Upper lobe of left lung (tissue), 6 donors: ENCODE results near the gene ABCG1. TPM values are rescaled to one million over a fixed set of nuclear protein-coding genes. Genes with fewer than 3 reads are reported as not detected.

Experiments used
- ATAC-seq, 2 donors: fragments of 200-7000 bp; cut with Tn5 transposase; one replicate each; pipeline ENCODE4 v1.9.1; 2022; ENCODE audit warnings: mild to moderate bottlenecking in 2 of 2, moderate library complexity in 2 of 2; ENCODE audit not compliant: low FRiP score in 2 of 2
- DNase-seq, 2 donors: peaks; one replicate each; pipeline ENCODE4 v3.0.0-alpha.2; 2019 to 2020
- H3K27ac ChIP-seq, 4 donors: fragments of 200-600 bp; sonication (generic); one replicate each; pipeline ENCODE4 v1.5.1; 2016 to 2019
- H3K27me3 ChIP-seq, 4 donors: fragments of 200-600 bp; sonication (generic); one replicate each; pipeline ENCODE4 v1.5.1; 2017 to 2019
- H3K36me3 ChIP-seq, 4 donors: fragments of 200-600 bp; sonication (generic); one replicate each; pipeline ENCODE4 v1.5.1; 2016 to 2019
- H3K4me1 ChIP-seq, 4 donors: fragments of 200-600 bp; sonication (generic); one replicate each; pipeline ENCODE4 v1.5.1; 2018 to 2019
- H3K4me3 ChIP-seq, 4 donors: fragments of 200-600 bp; sonication (generic); one replicate each; pipeline ENCODE4 v1.5.1; 2017 to 2019; ENCODE audit warnings: mild to moderate bottlenecking in 2 of 4, moderate library complexity in 1 of 4
- H3K9me3 ChIP-seq, 4 donors: fragments of 200-600 bp; sonication (generic); one replicate each; pipeline ENCODE4 v1.5.1; 2018 to 2019
- CTCF ChIP-seq, 6 experiments: fragments of 450-650 bp in 4 of 6; fragments of 200-600 bp in 2 of 6; sonication (generic) in 2 of 6; IDR thresholded peaks; one replicate each; pipeline ENCODE4 v1.5.1; 2016 to 2019; ENCODE audit warnings: antibody characterized with exemption in 6 of 6
- EP300 ChIP-seq, 4 donors: sonication (generic); formaldehyde crosslinking; IDR thresholded peaks; one replicate each; pipeline ENCODE4 v1.5.1; 2017; ENCODE audit warnings: antibody characterized with exemption in 4 of 4, control low read depth in 2 of 4
- POLR2A ChIP-seq, 4 donors: fragments of 450-650 bp; IDR thresholded peaks; one replicate each; pipeline ENCODE4 v1.5.1; 2016 to 2017; ENCODE audit warnings: antibody characterized with exemption in 4 of 4, mild to moderate bottlenecking in 2 of 4
- POLR2AphosphoS5 ChIP-seq, 2 donors: sonication (generic); formaldehyde crosslinking; IDR thresholded peaks; one replicate each; pipeline ENCODE4 v1.5.1; 2017; ENCODE audit warnings: antibody characterized with exemption in 2 of 2
- WGBS, 2 donors: methylation state at CpG; one replicate each; pipeline ENCODE4 v1.1.5; 2017 to 2018; 5-methylcytosine and 5-hydroxymethylcytosine counted together
- total RNA-seq, 6 donors: library from RNA; depleted of rRNA in 4 of 6; stranded (reverse); fragments of >200 nt in 4 of 6; gene quantifications; one replicate each; pipeline versions ENCODE4 v1.1.0 to v1.2.1, GENCODE V29; 2016 to 2021
- donor health status: DM: no; HTN: no; CAD: no; lungs with moderate emphysema.
- donor health status: DM: no; HTN: yes; CAD: no; lungs with severe emphysema.

Gene ABCG1
- total RNA-seq, 6 donors from 2014 or later, result 56.7 to 130 (median 79.8) TPM

DNA sequence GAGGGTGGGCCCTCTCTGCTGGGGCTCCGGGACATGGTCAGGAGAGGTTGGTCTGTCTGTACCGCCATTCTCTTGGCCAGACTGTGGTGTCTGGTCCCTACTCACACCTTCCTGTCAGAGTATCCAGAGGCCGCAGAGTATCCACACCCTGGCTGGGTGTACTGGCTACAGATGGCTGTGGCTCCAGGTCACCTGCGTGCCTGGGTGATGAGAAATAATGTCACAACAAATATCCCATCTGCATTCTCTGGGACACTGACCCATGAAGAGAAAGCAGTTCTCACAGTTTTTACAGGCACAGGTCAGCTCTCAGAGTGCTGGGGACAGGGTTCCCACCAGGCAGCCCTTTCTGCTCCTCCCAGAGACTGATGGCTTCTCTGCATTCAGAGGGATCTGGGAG is 37.4 kb downstream of the ABCG1 start:
- WGBS, 2 donors, result 100% methylated on average over 4 of the region's 4 CpGs; no CpG with 5 or more reads in 1 of the 2 donors
- no peak for TF ChIP-seq POLR2A (IDR thresholded peaks at IDR 0.05)
- no peak for TF ChIP-seq EP300 (IDR thresholded peaks at IDR 0.05)
- TF ChIP-seq CTCF (IDR thresholded peaks at IDR 0.05), result no peak
- no peak for TF ChIP-seq POLR2AphosphoS5 (IDR thresholded peaks at IDR 0.05)
- Histone ChIP-seq H3K4me1 (peaks cover 11 to 43% (median 17%) of the 10 kb centered on the region in 4 donors), H3K27ac (no peak overlapping the region), H3K27me3 (no peaks in the 10 kb centered on the region), H3K9me3 (no peaks in the 10 kb centered on the region), H3K4me3 (no peak overlapping the region), H3K36me3 (no peaks in the 10 kb centered on the region)
- DNase-seq, result no peak
- no peak for ATAC-seq

GRCh38 chr21:42257091-42257765 is 38.3 kb downstream of the ABCG1 start:
- WGBS, 2 donors, result 82 to 89% methylated on average over 8 to 12 of the region's 12 CpGs
- H3K4me1 ChIP-seq, result peaks cover 20 to 45% (median 26%) of the 10 kb centered on the region in 4 donors
- no peaks in the 10 kb centered on the region for H3K27me3 ChIP-seq
- H3K9me3 ChIP-seq, result no peaks in the 10 kb centered on the region
- TF ChIP-seq POLR2A (IDR thresholded peaks at IDR 0.05), result no peak
- TF ChIP-seq POLR2AphosphoS5 (IDR thresholded peaks at IDR 0.05), result no peak
- TF ChIP-seq CTCF (IDR thresholded peaks at IDR 0.05), result no peak
- no peak for TF ChIP-seq EP300 (IDR thresholded peaks at IDR 0.05)
- DNase-seq (no peak), ATAC-seq (peak in 1 of 2 donors; percentile 33)
- H3K36me3 ChIP-seq, result no peaks in the 10 kb centered on the region
- no peak overlapping the region for H3K27ac ChIP-seq
- H3K4me3 ChIP-seq, result no peak overlapping the region

DNA sequence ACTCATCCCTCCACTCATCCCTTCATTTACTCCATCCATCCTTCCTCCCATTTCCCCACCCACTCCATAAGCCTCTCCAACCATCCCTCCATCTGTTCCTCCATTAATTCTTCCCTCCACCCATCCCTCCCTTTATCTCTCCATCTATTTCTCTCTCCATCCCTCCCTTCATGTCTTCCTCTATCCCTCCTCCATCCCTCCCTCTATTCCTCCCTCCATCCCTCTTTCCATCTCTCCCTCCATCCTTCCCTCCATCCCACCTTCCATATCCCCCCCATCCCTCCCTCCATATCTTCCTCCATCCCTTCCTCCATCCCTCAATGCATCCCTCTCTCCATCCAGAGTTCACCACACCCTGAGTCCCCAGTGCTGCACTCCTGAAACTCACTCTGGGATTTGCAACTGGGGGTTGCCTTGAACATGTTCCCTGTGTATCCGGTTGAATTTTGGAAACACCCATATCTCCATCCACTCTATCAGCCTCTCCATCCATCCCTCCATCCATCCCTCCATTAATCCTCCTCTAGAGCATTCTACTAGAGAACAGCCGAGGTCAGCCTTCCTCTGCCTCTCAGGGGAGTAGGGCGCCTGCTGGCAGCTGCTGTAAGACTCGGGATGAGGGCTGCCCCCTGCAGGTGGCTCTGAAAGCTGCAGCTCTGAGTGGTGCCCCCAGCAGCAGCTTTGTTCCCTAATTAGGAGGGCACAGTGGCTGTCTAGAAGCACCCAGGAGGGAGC is 39.4 kb downstream of the ABCG1 start:
- ATAC-seq, result peak; percentile 62 to 72
- Histone ChIP-seq H3K27ac (no peak overlapping the region), H3K4me3 (no peak overlapping the region), H3K27me3 (no peaks in the 10 kb centered on the region), H3K36me3 (no peaks in the 10 kb centered on the region), H3K4me1 (peaks cover 31 to 54% (median 37%) of the 10 kb centered on the region in 4 donors), H3K9me3 (no peaks in the 10 kb centered on the region)
- 23 to 24% methylated on average over 4 of the region's 4 CpGs for WGBS, 2 donors
- no peak for TF ChIP-seq POLR2AphosphoS5 (IDR thresholded peaks at IDR 0.05)
- peak; percentile 79 to 89 (median 84) for TF ChIP-seq CTCF (IDR thresholded peaks at IDR 0.05)
- peak in 1 of 2 donors; percentile 82 for DNase-seq

GRCh38 chr21:42258885-42259407 is 40.0 kb downstream of the ABCG1 start:
- peaks cover 37 to 55% (median 43%) of the 10 kb centered on the region in 4 donors for H3K4me1 ChIP-seq
- TF ChIP-seq EP300 (IDR thresholded peaks at IDR 0.05) (no peak), POLR2AphosphoS5 (IDR thresholded peaks at IDR 0.05) (no peak), CTCF (IDR thresholded peaks at IDR 0.05) (peak in 1 of 6 experiments; percentile 5)
- DNase-seq (no peak), ATAC-seq (no peak)
- no peak overlapping the region for H3K27ac ChIP-seq
- WGBS, 2 donors, result 76 to 88% methylated on average over 9 of the region's 9 CpGs
- no peaks in the 10 kb centered on the region for H3K9me3 ChIP-seq
- H3K4me3 ChIP-seq, result no peak overlapping the region
- H3K36me3 ChIP-seq, result no peaks in the 10 kb centered on the region
- no peaks in the 10 kb centered on the region for H3K27me3 ChIP-seq
